Measurements from ENCODE around the gene NCKAP5.

- TF ChIP-seq CTCF (IDR thresholded peaks at IDR 0.05) = no peak
- no peak for TF ChIP-seq POLR2AphosphoS5 (IDR thresholded peaks at IDR 0.05; ENCODE audit: insufficient read depth in 1 of 2, low read depth in 1 of 2)
Observed at GRCh38 chr2:133411101-133411500, 157.2 kb downstream of the NCKAP5 start.

All from vagina (tissue), 2 donors.